ENCODE data around the gene ARHGAP10. TPM values are rescaled to one million over a fixed set of nuclear protein-coding genes. Genes with fewer than 3 reads are reported as not detected.

The ARHGAP10 gene
- total and polyA plus RNA-seq, 2 donors: 71.3 to 76.7 TPM

DNA sequence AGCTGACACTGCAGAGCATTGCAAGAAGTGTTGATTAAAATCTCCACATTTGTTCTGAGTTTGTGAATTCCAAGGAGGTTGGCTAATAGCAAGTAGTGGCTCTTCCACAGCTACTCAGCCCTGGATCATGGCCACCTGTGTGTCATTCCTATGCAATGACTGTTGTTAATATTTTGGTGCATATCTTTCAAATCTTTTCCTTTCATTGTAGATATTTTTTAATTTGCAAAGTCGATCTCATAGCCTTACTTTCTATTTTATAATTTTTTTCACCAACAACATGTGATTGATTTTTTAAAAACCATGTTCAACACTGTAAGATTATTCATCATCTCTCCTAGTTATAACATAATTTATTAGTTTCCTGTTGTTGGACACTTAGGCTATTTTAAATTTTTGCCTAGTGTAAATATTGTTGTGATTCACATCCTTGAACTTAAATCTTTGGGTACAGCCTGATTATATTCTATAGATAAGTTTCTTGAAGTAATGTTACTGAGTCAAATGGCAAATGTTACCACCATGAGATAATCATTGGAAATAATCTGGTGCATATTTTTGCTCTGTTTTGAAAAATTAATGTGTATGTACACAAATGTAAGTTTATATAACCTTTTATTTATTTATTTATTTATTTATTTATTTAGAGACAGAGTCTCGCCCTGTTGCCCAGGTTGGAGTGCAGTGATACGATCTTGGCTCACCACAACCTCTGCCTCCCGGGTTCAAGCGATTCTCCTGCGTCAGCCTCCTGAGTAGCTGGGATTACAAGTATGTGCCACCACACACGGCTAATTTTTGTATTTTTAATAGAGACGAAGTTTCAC is 17.1 kb upstream of the ARHGAP10 start:
- Histone ChIP-seq H3K4me3 (ENCODE audit: low read depth, low read length) (no peak overlapping the region), H3K36me3 (ENCODE audit: insufficient read depth) (no peaks in the 10 kb centered on the region), H3K27ac (ENCODE audit: low read depth) (no peak overlapping the region), H3K4me1 (ENCODE audit: insufficient read depth) (no peaks in the 10 kb centered on the region)
- DNase-seq (ENCODE audit: extremely low spot score): no peak
- 86% methylated on average over 8 of the region's 8 CpGs for WGBS

DNA sequence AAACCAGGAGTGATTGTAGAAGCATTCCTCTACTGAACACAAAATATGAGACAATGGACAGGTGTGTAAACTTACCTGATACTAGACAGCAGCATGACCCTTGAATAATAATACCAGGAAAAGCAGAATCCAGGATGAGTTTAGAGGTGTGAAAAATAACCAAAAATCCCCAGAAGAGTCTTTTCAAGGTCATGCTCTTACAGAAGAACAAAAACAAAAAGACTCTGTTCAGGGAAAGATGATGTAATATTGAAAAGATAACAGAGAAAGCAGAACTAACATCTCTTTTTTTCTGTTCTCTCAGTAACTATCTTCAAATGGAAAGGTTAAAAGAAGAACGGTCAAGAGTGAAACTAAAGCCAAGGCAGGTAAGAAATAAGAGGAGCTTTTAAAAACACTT is 14.0 kb upstream of the ARHGAP10 start:
- Histone ChIP-seq H3K4me3 (ENCODE audit: low read depth, low read length) (no peak overlapping the region), H3K4me1 (ENCODE audit: insufficient read depth) (no peaks in the 10 kb centered on the region), H3K27ac (ENCODE audit: low read depth) (no peak overlapping the region), H3K36me3 (ENCODE audit: insufficient read depth) (no peaks in the 10 kb centered on the region)
- 80% methylated on average over 1 of the region's 1 CpG for whole genome bisulfite sequencing
- no peak for DNase-seq (ENCODE audit: extremely low spot score)

DNA sequence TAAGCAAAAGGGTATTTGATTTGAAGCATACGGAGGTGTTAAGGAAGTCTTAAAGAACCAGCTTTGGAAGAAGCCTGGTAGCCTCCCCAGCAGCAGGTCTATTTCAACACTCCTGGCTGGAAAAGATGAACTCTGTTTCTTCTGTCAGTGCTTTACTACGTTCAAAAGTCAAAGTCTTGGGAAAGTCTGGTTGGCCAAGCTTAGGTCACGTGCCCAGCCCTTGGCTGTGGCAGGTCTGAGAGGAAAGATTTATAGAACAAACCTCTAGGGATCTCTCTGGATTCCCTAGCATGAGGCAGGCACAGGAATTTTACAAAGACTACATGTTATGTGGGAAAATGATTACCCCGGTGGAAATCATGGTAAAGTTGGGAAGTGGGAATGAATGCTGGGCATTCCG is 8.6 kb upstream of the ARHGAP10 start:
- H3K36me3 ChIP-seq (ENCODE audit: insufficient read depth): no peaks in the 10 kb centered on the region
- no peak overlapping the region for H3K4me3 ChIP-seq (ENCODE audit: low read depth, low read length)
- no peak for DNase-seq (ENCODE audit: extremely low spot score)
- WGBS: 59% methylated on average over 5 of the region's 5 CpGs
- H3K4me1 ChIP-seq (ENCODE audit: insufficient read depth): no peaks in the 10 kb centered on the region
- H3K27ac ChIP-seq (ENCODE audit: low read depth): no peak overlapping the region

DNA sequence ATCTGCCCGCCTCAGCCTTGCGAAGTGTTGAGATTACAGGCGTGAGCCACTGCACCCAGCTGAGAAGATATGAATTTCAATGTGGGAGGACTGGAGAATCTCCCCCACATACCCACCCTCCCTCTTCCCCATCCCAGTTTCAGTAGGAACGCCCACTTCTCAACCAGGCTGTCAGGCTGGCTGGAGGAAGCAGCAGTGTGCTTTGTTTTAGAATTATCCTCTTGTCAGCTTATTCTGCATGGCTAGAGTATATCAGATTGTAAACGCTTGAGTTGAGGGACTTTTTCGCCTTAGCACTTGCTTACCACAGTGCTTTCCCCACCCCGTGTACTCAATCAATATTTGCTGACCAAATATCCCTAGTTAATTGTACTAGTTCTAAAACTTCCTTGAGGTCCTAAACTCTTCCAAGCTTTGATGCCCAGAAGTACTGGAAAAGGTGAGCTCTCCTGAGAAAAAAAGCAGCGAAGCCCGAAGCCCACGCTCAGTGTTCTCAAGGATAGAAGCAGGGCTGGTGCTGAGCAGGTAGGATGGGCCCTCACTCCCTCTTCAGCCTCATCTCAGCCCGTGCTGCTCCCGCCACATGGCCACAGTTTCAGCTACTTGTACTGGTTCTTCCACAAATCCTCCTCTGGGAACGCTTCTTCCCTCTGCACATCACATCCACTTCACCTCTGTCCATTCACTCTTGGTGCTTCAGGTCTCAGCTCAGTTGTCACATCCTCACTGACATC is 7.3 kb upstream of the ARHGAP10 start:
- Histone ChIP-seq H3K4me1 (ENCODE audit: insufficient read depth) (no peaks in the 10 kb centered on the region), H3K36me3 (ENCODE audit: insufficient read depth) (no peaks in the 10 kb centered on the region), H3K4me3 (ENCODE audit: low read depth, low read length) (no peak overlapping the region), H3K27ac (ENCODE audit: low read depth) (no peak overlapping the region)
- WGBS: 88% methylated on average over 13 of the region's 13 CpGs
- DNase-seq (ENCODE audit: extremely low spot score): no peak

DNA sequence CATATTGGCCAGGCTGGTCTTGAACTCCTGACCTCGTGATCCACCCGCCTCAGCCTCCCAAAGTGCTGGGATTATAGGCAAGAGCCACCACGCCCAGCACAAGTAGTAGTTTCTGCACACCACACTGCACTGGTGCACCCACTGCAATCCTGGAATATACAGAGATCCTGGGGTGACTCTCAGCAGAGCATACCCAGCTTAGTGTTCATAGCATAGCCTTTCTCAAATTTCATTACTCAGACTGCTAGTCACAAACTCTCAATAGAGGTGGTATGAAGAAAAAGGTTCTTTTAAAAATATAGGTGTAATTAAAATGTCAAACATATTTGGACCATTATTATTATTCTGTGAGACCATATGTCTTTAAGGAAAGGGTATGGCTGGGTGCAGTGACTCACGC is 6.2 kb upstream of the ARHGAP10 start:
- 91% methylated on average over 4 of the region's 4 CpGs for WGBS
- Histone ChIP-seq H3K36me3 (ENCODE audit: insufficient read depth) (no peaks in the 10 kb centered on the region), H3K4me1 (ENCODE audit: insufficient read depth) (no peaks in the 10 kb centered on the region), H3K27ac (ENCODE audit: low read depth) (no peak overlapping the region), H3K4me3 (ENCODE audit: low read depth, low read length) (no peak overlapping the region)
- DNase-seq (ENCODE audit: extremely low spot score): no peak

DNA sequence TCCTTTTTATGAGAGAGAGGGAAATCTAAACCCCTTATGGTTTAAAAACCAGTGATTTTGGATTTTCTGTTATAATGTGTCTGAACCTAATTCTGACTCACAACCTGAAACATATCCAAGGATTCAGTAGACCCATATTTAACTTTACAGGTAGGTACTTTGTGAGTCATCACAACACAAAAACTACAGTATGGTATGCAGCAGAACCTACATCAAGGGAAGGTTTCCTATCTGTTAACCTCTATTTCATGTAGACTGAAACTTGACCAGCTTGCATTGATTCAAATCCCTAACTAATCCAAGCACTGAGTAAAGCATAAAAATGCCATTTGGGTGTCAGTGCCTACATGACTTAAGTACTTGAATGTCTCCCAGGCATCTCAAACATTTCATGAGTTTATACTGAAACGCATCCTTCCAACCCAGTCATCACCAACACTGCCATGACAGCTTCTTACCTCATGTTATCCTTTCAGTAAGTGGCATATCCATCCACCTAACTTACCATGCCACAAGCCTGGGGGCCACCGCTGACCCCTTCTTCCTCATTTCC is 4.3 kb upstream of the ARHGAP10 start:
- H3K27ac ChIP-seq (ENCODE audit: low read depth): no peak overlapping the region
- no peak overlapping the region for H3K4me3 ChIP-seq (ENCODE audit: low read depth, low read length)
- no peaks in the 10 kb centered on the region for H3K4me1 ChIP-seq (ENCODE audit: insufficient read depth)
- 80% methylated on average over 2 of the region's 2 CpGs for WGBS
- H3K36me3 ChIP-seq (ENCODE audit: insufficient read depth): no peaks in the 10 kb centered on the region
- DNase-seq (ENCODE audit: extremely low spot score): no peak

DNA sequence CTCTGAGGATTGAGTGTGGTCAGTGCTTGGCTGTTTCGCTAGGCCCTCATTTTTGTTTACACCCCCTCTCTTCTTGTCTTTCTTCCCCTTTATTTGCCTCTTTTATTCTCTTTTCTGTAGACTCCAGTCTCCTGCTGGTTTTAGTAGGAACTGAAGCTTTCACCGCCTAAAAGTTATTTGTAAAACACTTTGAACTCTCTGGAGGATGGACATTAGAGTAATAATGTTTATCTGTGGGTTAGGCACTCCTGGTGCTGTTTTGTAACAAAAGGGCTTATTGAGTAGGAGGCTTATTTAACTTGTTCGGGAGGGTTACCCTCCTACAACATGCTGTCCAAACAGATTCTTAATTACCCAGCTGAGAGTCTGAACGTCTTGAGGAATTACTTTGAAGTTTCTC is 1.6 kb upstream of the ARHGAP10 start:
- Histone ChIP-seq H3K27ac (ENCODE audit: low read depth) (no peak overlapping the region), H3K4me3 (ENCODE audit: low read depth, low read length) (no peak overlapping the region), H3K4me1 (ENCODE audit: insufficient read depth) (no peaks in the 10 kb centered on the region), H3K36me3 (ENCODE audit: insufficient read depth) (no peaks in the 10 kb centered on the region)
- no peak for DNase-seq (ENCODE audit: extremely low spot score)
- WGBS: 80% methylated on average over 4 of the region's 4 CpGs

DNA sequence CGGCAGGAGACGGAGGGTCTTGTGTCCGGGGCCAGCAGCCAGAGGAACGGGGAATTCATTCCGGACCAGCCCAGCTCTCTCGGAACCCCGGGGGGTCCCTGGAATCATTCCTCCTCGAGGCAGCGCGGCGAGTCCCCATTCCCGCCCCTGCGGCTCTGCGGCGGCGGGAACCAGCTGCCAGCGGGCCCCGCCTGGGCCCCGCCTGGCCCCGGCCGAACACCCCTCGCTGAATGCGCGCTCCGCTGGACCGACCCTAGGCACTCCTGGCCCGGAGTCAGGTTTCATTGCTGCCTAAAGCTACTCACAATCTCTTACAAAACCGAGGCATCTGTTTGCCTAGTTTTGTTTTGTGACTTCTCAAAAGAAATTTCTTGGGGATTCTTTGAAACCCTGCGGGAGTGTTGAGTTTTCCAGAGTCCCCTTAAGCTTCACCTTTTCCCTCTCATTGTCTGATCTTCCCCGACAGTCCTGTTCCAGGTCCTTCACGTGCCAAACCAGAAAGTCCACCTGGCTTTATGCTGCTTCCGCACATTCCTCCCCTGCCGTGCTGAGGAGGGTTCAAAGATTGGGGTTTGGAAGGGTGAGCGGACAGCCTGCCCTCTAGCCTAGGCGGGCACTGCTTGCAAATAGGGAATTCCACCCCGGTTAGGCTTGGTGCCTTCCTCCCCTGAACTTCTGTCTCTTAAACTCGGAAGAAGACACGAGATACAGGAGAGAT is 789 bp downstream of the ARHGAP10 start:
- Histone ChIP-seq H3K27ac (ENCODE audit: low read depth) (peak overlapping the region; percentile 93), H3K4me1 (ENCODE audit: insufficient read depth) (no peaks in the 10 kb centered on the region), H3K4me3 (ENCODE audit: low read depth, low read length) (peak overlapping the region; percentile 72), H3K36me3 (ENCODE audit: insufficient read depth) (no peaks in the 10 kb centered on the region)
- WGBS: under 1% methylated on average over 38 of the region's 38 CpGs
- no peak for DNase-seq (ENCODE audit: extremely low spot score)

DNA sequence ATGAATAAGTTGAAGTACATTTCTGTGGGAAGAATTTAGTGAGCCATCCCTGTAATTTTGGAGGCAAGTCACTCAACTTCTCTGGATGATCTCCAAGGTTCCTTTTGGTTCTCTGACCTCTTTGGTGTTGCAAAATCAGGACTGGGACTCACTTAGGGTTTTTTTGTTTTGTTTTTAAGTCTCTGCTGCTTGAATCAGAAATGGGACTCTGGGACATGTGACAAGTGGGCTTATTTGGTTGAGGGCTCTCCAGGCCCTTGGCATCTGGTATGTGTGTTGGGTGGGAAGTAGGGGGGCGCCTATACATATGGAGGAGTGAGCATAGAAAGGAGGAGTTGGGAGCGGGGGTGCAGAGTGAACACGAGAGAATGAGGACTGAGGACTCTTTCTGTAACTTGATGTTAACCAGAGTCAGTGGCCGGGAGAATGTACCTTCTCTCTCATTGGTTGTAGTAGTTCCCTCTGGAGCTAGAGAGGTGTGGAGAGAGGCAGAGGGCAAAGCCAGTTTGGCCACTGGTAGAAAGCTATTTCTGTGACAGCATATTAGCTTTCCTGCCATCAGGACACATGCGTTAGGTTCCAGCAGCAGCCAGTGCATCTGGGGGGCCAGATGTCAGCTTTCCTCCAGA is 1.9 kb downstream of the ARHGAP10 start:
- no peaks in the 10 kb centered on the region for H3K4me1 ChIP-seq (ENCODE audit: insufficient read depth)
- H3K36me3 ChIP-seq (ENCODE audit: insufficient read depth): no peaks in the 10 kb centered on the region
- peak overlapping the region; percentile 72 for H3K4me3 ChIP-seq (ENCODE audit: low read depth, low read length)
- 27% methylated on average over 5 of the region's 5 CpGs for WGBS
- H3K27ac ChIP-seq (ENCODE audit: low read depth): no peak overlapping the region
- no peak for DNase-seq (ENCODE audit: extremely low spot score)

DNA sequence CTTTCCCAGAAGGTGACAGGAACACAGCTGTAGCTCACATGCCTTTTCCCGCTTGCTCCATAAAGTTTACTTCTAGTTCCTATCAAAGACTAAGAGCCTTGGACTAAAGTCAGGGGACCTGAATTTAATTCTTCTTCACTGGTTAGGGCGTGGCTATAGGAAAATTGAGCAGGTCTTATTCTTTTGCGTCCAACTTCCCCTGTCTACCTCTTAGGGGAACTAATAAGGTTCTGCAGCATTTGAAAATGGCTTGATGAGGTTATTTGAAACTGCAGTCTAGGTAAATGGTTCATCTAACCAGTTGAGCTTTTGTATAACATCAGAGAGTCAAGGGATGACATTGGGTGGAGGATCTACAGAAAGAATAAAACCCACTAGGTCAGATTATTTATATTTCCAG is 2.6 kb downstream of the ARHGAP10 start:
- Histone ChIP-seq H3K4me3 (ENCODE audit: low read depth, low read length) (peak overlapping the region; percentile 72), H3K36me3 (ENCODE audit: insufficient read depth) (no peaks in the 10 kb centered on the region), H3K27ac (ENCODE audit: low read depth) (no peak overlapping the region), H3K4me1 (ENCODE audit: insufficient read depth) (no peaks in the 10 kb centered on the region)
- 51% methylated on average over 3 of the region's 3 CpGs for WGBS
- DNase-seq (ENCODE audit: extremely low spot score): no peak

DNA sequence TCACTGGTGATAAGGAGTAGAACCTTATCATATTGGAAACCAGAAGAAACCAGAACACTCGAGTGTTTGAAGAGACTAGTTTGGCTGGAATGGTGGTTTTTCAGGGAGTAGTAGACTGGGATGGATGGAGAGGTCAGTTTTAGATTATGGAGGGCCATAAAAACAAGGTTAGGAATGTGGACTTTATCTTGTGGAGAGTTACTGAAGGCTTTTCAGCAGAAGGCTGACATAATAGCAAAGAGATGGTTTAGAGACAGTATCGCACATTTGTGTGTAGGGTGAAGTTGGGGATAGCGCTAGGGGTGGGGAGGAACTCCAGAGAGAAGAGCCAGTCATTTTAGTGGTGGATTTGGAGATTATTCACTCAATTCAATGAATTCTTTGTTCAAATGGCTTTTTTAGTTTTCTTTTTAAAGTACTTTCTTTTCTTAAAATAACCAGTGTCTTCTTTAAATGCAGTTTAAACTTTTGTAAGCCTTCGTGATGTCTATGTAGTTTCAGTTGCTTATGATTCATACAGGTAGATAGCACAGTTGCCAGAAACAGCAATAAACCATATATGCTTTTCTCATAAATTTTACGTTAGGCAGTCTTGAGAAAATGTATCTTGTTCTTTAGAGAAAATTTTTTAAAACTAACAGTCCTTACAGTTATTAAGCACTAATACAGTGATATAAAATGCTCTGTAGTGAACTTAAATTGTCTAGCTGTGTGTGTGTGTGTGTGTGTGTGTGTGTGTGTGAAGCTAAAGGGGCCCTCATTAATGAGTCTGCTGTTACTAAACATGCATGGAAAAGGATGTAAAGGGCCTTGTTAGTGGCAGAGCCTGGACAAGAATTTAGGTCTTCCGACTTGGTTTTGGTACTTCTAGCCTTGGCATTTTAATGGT is 3.8 kb downstream of the ARHGAP10 start:
- H3K36me3 ChIP-seq (ENCODE audit: insufficient read depth): no peaks in the 10 kb centered on the region
- WGBS: 57% methylated on average over 6 of the region's 6 CpGs
- no peak overlapping the region for H3K4me3 ChIP-seq (ENCODE audit: low read depth, low read length)
- no peak for DNase-seq (ENCODE audit: extremely low spot score)
- H3K4me1 ChIP-seq (ENCODE audit: insufficient read depth): no peaks in the 10 kb centered on the region
- no peak overlapping the region for H3K27ac ChIP-seq (ENCODE audit: low read depth)

DNA sequence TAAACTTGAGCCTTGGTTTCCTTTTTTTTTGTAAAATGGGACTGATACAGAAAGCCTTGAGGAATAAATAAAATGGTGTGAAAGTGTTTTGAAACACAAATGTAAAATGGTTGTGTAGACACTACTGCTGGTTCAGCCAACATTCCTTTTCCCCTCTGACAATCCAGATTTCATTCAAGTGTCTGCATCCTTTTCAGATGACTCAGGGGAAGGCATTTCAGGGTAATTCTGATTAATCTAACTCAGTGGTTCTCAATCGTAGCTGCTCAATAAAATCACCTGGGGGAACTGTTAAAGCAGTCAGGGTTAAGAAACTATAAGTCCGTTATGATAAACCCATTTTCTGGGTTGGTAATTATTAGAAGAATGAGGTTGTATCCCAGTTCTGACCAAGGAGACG is 4.6 kb downstream of the ARHGAP10 start:
- no peak overlapping the region for H3K4me3 ChIP-seq (ENCODE audit: low read depth, low read length)
- H3K4me1 ChIP-seq (ENCODE audit: insufficient read depth): no peaks in the 10 kb centered on the region
- DNase-seq (ENCODE audit: extremely low spot score): no peak
- whole genome bisulfite sequencing: 56% methylated on average over 3 of the region's 3 CpGs
- H3K36me3 ChIP-seq (ENCODE audit: insufficient read depth): no peaks in the 10 kb centered on the region
- no peak overlapping the region for H3K27ac ChIP-seq (ENCODE audit: low read depth)
